Measurements from ENCODE around the gene RIOK3.
"Not testable (repeated sequence)": the region's sequence is repeated elsewhere in the genome, so short reads cannot be mapped to it uniquely, and the experiment has no call there.

The RIOK3 gene

DNA sequence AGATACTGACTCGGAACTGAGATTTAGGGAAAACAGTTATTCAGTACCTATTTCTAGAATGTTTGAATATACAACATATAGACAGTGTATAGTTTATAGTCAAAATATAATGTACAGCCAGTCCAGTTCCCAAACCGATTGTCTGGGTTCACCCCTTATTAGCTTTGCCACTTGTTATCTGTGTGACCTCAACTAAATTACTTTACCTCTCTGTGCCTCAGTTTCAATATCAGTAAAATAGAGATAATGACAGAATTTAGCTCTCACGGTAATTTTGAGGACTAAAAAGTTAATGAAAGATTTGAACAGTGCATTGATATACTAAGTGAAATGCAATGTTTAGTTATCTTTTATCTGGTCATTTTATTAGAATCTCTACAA, 750 bp upstream of the RIOK3 start:
- DNase-seq: no peak

DNA sequence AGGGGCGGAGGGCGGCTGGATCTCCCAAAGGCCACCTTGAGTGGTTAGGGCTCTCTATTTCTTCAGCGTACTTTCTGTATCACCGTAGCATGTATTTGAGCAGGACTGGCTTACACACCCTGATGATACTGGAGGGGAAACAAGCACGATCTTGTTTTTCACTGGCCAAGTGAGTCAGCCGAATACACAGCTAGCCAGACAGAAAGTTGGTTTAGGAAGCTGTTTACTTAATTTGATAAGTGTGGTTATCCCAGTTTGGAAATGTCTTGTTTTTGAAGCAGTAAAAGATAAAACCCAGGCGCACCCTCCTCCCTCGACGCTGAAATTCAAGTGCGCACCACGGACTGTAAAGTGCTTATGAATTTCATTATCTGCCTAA, 582 bp downstream of the RIOK3 start:
- DNase-seq: no peak

- DNase-seq: no peak
Measured at GRCh38 chr18:23456835-23457234, 3.7 kb downstream of the RIOK3 start.

- no peak for DNase-seq
Measured at GRCh38 chr18:23458830-23459529, 5.9 kb downstream of the RIOK3 start.

DNA sequence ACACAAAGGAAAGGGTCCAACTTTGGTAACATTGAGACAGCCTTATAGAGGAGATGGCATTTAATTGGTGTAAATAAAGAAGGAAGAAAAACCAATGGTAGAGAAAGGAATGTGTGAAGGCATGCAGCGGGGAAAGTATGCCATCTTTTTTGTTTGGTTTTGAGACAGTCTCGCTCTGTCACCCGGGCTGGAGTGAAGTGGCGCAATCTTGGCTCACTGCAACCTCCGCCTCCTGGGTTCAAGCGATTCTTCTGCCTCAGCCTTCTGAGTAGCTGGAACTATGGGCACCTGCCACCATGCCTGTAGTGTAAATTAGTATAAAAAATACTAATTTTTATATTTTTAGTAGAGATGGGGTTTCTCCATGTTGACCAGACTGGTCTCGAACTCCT, 6.4 kb downstream of the RIOK3 start:
- DNase-seq: no peak

DNA sequence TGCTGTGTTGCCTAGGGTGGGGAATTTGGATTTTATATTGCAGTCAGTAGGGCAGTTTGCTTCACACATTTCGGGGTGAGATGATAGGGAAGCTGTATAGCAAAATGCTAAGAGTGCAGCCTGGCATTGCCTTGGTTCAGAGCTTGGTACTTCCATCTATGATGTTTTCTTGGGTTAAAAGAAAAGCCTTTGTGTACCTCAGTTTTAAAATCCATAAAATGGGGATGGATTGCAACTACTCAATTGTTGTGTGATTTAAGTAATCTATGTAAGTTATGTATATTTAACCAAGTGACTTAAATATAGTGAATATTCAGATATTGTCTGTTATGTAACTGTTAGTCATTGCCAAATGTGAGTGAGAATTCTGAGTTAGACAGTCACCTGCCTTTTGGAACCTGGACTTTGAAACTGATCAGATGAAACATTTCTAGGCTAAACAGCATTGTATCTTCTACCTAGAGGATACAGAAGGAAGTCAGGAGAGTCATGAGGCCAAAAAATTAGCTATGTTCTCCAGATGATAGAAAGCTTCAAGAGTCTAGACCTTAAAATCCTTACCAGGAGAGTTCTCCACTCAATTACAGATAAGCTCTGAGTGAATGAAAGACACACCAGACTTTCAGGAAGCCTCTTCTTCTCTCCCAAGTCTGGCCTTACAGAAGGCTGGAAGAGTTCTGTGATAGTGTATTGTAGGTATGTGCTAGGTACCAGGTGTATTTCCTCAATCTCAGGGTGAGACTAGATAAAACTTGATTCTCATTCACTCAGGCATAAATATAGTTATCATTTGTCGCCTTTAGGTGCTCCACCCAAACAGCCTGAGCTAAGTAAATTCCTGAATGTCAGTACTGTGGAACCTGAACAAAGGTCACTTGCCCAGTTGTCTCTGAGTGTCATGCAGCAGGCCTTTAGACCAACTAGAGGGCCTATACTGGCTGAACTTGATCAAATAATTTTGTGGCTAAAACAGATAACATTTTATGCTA, 7.5 kb downstream of the RIOK3 start:
- DNase-seq: no peak

GRCh38 chr18:23462876-23463275, 9.8 kb downstream of the RIOK3 start:
- DNase-seq: no peak

DNA sequence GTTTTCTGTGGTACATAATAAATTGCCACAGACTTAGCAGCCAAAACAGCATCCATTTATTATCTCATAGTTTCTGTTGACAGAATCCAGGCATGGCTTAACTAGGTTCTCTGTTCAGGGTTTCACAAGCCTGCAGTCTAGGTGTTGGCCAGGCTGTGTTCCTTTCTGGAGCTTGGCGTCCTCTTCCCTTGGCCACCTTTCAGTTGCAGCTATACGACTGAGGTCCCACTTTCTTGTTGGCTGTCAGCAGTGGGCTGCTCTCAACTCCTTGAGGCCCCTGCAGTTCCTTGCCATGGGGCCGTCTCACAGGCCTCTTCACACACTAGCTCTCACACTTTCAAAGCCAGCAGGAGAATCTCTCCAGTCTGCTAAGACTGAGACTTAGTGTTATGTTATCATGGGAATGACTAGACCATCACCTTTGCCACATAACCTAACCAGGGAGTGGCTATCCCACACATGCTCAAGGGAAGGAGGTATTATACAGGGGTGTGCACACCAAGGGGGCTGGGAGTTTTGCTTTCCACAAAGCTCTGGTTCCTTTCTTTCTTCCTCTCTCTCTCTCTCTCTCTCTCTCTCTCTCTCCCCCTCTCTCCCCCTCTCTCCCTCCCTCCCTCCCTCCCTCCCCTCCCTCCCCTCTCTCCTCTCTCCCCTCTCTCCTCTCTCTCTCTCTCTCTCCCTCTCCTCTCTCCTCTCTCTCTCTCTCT, 15.8 kb downstream of the RIOK3 start:
- peak; percentile 35 for DNase-seq

DNA sequence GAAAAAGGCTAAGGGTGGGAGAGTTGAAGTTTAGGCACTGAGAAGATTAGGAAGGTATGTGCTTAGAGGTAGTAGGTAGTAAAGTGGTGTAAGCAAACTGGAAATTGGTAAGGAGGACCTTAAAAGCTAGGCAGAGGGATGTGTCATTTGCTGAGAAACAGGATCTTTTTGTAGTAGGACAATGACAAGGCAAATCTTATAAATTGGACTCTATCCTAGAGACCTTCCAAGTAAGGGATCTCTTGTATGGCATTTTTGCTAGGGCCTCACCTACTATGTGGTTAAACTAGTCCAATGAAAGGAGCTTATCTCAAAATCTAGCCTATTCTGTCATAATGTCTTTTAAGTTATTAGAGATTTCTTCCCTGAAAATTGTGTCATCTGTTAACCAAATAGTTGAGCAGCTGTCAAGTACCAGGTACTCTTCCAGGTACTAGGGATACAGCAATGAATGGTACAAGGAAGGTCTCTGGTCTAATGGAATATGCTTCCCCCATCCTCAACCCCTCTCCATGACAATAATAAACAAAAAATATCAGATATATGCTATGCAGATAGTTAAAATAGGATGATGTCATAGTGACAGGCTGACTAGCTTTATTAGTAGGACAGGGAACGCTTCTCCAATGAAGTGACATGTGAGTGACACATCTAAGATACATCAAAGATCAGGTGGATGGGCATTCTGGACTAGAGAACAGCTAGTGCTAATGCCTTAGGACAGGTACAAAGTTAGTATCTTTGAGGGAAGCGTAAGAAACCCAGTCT, 17.7 kb downstream of the RIOK3 start:
- no peak for DNase-seq

GRCh38 chr18:23471486-23471885, 18.4 kb downstream of the RIOK3 start:
- DNase-seq: no peak

DNA sequence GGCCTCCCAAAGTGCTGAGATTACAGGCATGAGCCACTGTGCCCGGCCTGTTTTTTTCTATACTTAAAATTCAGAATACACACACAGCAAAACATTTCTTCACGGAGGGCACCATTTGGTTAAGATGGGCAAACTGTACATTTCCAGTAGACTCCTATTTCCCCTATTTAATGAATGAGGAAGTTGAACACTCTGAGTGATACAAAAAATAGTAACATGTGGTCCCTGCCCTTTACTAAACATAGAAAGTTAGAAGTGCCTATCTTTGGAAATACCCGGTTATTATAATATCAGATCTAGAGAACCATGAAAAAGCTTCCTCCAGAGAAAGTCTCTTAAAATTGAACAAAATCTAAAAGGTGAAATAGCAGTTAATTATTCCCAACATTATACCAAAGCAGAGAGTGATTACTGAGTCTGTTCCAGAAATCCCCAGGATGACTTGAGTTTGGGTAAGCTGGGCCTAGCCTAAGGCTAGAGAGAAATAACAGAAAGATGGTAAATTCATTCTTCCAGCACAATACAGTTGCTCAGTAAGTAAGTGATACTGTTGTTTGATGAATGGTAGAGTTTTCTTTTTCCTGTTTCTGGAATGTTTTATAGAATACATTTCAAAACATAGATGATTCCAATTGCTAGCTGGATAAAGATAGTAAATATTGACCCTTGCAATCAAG, 26.9 kb downstream of the RIOK3 start:
- DNase-seq: no peak

DNA sequence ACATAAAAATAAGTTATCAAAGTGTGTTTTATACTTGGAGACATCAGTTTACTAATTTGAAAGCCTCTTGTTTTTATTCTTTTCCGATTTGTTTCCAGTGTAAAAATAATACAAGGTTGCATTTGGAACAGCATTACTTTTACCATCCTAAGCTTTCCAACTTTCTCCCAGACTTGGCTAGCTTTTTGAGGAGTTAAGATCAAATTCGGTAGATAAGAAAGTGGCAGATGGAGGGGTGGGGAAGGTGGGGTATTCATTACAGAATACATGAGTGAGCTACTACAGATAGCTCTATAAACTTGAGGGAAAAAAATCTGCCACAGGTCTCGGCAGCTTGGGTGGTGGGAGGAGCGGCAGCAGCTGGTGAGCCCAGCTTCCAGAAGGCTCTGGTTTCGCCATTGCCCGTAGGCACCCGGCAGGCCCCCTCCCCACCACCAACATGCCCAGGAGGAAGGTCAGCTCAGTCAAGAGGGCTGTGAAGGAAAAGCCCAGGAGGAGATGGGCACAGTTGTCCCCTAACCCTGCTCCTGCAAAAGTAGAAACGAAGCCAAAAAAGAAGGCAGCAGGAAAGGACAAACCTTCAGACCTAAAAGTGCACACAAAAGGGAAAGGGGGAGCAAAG, 31.6 kb downstream of the RIOK3 start:
- no peak for DNase-seq

DNA sequence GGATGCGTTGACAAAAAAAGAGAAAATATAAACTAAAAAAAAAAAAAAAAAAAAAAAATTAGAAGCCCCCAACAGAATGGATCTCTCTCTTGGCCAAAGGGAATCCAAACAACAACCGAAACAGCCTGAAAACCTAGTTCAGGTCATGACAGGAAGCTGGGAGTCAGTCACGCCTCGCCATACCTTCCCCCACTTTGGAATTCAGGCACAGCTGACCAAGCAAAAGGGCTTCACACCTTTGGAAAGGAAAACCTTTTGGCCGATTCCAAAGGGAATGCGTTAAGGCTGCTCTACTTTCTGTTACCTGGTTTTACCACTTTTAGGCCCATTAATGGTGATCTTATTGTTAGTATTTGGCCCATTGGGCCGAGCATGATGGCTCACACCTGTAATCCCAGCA, 32.3 kb downstream of the RIOK3 start:
- no peak for DNase-seq

GRCh38 chr18:23487738-23488570, 34.9 kb downstream of the RIOK3 start:
- no peak for DNase-seq

DNA sequence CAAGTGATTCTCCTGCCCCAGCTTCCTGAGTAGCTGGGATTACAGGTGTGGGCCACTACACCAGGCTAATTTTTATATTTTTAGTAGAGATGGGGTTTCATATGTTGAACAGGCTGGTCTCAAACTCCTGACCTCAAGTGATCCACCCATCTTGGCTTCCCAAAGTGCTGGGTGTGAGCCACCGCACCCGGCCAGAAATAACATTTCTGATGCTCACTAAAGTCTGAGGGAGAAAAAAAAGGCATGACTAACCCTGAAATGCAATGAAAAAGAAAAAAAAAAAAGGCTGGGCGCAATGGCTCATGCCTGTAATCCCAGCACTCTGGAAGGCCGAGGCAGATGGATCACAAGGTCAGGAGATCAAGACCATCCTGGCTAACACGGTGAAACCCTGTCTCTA, 36.5 kb downstream of the RIOK3 start:
- not testable (repeated sequence) for DNase-seq

- no peak for DNase-seq
Measured at GRCh38 chr18:23493654-23494053, 40.6 kb downstream of the RIOK3 start.

- DNase-seq: no peak
Measured at GRCh38 chr18:23494992-23495391, 41.9 kb downstream of the RIOK3 start.

DNA sequence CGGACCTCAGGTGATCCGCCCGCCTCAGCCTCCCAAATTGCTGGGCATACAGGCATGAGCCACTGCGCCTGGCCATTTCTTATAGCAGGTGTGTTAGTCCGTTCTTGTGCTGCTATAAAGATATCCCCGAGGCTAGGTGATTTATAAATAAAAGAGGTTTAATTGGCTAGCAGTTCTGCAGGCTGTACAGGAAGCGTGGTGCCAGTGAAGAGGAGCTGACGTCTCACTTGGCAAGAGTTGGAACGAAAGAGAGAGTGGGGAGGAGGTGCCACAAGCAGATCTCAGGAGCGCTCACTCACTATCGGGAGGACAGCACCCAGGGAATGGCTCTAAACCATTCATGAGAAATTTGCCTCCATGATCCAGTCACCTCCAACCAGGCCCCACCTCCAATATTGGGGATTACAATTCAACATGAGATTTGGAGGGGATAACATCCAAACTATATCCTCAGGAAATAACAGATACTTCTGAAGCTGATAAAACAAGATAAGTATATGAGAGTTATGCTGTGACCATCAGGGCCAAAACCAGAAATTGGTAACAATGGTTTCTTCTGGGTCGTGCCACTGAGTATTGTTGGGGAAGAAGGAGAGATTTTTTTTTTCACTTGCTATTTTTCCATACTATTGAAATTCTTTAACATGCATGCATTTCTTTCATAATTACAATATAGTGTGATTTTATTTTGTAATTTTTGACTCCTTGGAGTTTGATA, 42.8 kb downstream of the RIOK3 start:
- no peak for DNase-seq

DNA sequence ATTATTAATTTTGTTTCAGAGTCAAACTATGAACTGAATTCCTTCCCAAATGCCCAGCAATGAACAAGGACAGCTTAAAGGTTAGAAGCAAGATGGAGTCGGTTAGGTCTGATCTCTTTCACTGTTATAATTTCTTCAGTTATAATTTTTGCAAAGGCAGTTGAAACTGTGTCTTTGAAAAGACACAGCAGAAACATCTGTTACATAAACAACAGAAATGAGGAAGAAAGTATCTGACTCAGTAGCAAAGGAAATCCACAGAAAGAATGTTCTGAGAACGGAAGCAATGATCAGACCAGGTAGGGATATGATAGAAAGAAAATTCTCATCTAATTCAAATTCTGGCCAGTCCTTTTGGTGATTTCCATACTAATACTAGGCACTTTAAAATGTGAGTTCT, 45.0 kb downstream of the RIOK3 start:
- DNase-seq: no peak

DNA sequence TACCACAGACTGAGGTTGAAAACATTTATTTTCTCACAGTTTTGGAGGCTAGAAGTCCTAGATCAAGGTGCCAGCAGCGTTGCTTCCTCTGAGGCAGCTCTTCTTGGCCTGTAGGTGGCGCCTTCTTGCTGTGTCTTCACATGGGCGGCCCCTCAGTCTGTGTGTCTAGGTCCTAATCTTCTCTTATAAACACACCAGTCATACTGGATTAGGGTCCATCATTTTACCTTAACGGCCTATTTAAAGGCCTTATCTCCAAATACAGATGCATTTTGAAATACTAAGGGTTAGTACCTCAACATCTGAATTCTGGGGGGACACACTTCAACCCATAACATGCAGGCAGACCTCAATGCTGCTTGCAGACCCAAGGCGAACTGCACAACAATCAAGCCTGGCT, 45.8 kb downstream of the RIOK3 start:
- peak; percentile 33 for DNase-seq

All from right hindlimb (tissue), 1 donor.